SU-DHL-6 (cell line): ENCODE results near the gene POLR2I.

Source experiments
- H2AFZ ChIP-seq: fragments of 200-600 bp; sonication (generic); 2 replicates; pipeline ENCODE4 v1.6.1; 2014; ENCODE audit warnings: low read depth, mild to moderate bottlenecking, moderate library complexity, mixed read lengths, antibody characterized with exemption, low read length; ENCODE audit not compliant: severe bottlenecking
- H3F3A ChIP-seq: fragments of 200-600 bp; shearing (Covaris generic); 2 replicates; pipeline ENCODE4 v1.6.0; 2016; ENCODE audit warnings: antibody characterized with exemption, mild to moderate bottlenecking; ENCODE audit not compliant: insufficient read depth
- H3K27ac ChIP-seq: fragments of 200-600 bp; sonication (generic); 2 replicates; pipeline ENCODE4 v1.5.1; 2016; ENCODE audit warnings: low read depth, mild to moderate bottlenecking, low read length, moderate library complexity, mixed read lengths
- H3K27me3 ChIP-seq: fragments of 200-600 bp; sonication (generic), shearing (Covaris generic); 2 replicates; pipeline ENCODE4 v1.6.0; 2014; ENCODE audit warnings: mild to moderate bottlenecking, low read length
- H3K36me3 ChIP-seq: fragments of 200-600 bp; sonication (generic); 2 replicates; pipeline ENCODE4 v1.6.1; 2014; ENCODE audit warnings: mild to moderate bottlenecking, low read length, mixed read lengths
- H3K4me2 ChIP-seq: fragments of 300-600, 200-600 bp; shearing (Covaris generic), sonication (generic); 2 replicates; pipeline ENCODE4 v1.6.0; 2014; ENCODE audit warnings: low read length, low read depth, mild to moderate bottlenecking; ENCODE audit not compliant: poor library complexity, severe bottlenecking
- H3K4me3 ChIP-seq: fragments of 200-600 bp; sonication (generic); 2 replicates; pipeline ENCODE4 v1.5.1; 2014; ENCODE audit warnings: antibody characterized with exemption, low read length, mild to moderate bottlenecking, mixed read lengths; ENCODE audit not compliant: insufficient read depth, poor library complexity, severe bottlenecking
- H3K79me2 ChIP-seq: fragments of 200-600 bp; sonication (generic); 2 replicates; pipeline ENCODE4 v1.6.1; 2014; ENCODE audit warnings: mild to moderate bottlenecking, low read length, moderate library complexity; ENCODE audit not compliant: insufficient read depth
- H3K9ac ChIP-seq: fragments of 200-600 bp; sonication (generic); 2 replicates; pipeline ENCODE4 v1.7.0; 2014; ENCODE audit warnings: mild to moderate bottlenecking, low read length
- H3K9me2 ChIP-seq: fragments of 200-600 bp; sonication (generic); replicated peaks from 2 replicates; pipeline ENCODE4 v1.6.1; 2014; ENCODE audit warnings: low read length; ENCODE audit not compliant: insufficient read depth
- H3K9me3 ChIP-seq: fragments of 200-600 bp; sonication (generic); 2 replicates; pipeline ENCODE4 v1.6.1; 2014; ENCODE audit warnings: low read length, mixed read lengths; ENCODE audit not compliant: insufficient read depth
- H4K20me1 ChIP-seq: fragments of 200-600 bp; sonication (generic); 2 replicates; pipeline ENCODE4 v1.6.1; 2014; ENCODE audit warnings: low read depth, mild to moderate bottlenecking, antibody characterized with exemption, low read length, moderate library complexity, mixed read lengths
- EZH2phosphoT487 ChIP-seq: fragments of 200-600 bp; sonication (generic), shearing (Covaris generic); conservative IDR thresholded peaks from 2 replicates; pipeline ENCODE4 v1.6.1; 2018; ENCODE audit warnings: mild to moderate bottlenecking, antibody characterized with exemption, low read length, moderate library complexity, mixed read lengths
- TF ChIP-seq, protein P1 (sequence below): fragments of 200-600 bp; sonication (generic); IDR thresholded peaks from one replicate; pipeline ENCODE4 v1.5.1; 2017; ENCODE audit warnings: antibody characterized with exemption, mild to moderate bottlenecking, low read length, moderate library complexity; ENCODE audit not compliant: insufficient read depth, poor library complexity, severe bottlenecking

Gene POLR2I

DNA sequence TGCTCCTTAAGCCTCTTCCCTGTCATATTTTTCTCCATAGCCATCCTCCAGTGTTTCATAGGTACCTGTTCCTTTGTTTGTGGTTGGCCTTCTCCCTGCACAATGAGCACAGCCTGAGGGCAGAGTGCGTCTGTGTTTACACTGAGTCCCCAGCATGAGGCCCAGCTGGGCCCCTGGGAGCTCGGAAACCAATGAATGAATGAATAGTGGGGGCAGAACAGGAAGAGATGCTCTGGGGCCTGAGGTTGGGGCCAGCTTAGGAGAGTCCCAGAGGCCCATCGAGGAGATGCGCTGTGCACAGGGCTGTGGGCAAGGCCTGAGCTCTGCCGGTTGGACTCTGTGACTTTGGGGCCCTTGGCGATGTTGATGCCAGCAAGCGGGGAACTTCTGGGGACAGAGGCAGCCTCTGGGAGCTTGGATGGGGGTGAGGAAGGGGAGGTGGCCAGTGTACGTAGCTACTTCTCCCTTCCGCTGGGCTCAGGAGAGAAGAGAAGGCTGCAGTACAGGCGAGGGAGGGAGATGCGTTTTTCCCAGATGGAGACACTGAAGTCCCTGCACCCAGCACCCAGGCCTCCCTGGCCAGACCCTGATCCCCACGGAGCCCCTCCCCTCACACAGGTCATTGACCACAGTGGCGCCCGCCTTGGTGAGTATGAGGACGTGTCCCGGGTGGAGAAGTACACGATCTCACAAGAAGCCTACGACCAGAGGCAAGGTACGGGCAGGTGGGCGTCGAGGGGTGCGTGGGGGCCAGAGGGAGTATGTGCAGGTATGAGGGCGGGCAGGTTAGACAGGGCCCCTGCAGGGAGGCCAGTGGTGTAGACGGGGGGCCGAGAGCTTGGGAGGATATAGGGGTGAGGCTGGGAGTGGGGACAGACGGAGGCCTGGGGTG, 5.7 kb upstream of the POLR2I start:
- H3K9me2 ChIP-seq, result no peaks in the 10 kb centered on the region
- H3K27me3 ChIP-seq, result no peaks in the 10 kb centered on the region
- no peak overlapping the region for H3K4me2 ChIP-seq
- TF ChIP-seq, protein P1, sequence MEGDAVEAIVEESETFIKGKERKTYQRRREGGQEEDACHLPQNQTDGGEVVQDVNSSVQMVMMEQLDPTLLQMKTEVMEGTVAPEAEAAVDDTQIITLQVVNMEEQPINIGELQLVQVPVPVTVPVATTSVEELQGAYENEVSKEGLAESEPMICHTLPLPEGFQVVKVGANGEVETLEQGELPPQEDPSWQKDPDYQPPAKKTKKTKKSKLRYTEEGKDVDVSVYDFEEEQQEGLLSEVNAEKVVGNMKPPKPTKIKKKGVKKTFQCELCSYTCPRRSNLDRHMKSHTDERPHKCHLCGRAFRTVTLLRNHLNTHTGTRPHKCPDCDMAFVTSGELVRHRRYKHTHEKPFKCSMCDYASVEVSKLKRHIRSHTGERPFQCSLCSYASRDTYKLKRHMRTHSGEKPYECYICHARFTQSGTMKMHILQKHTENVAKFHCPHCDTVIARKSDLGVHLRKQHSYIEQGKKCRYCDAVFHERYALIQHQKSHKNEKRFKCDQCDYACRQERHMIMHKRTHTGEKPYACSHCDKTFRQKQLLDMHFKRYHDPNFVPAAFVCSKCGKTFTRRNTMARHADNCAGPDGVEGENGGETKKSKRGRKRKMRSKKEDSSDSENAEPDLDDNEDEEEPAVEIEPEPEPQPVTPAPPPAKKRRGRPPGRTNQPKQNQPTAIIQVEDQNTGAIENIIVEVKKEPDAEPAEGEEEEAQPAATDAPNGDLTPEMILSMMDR, result no peak
- no peak for TF ChIP-seq EZH2phosphoT487
- H3K9me3 ChIP-seq, result no peaks in the 10 kb centered on the region
- H3K27ac ChIP-seq, result no peak overlapping the region
- peaks cover 12% of the 10 kb centered on the region for H3K79me2 ChIP-seq
- H3K9ac ChIP-seq, result no peak overlapping the region
- no peaks in the 10 kb centered on the region for H4K20me1 ChIP-seq
- H3K4me3 ChIP-seq, result no peak overlapping the region
- H3F3A ChIP-seq, result no peaks in the 10 kb centered on the region
- H3K36me3 ChIP-seq, result no peaks in the 10 kb centered on the region
- H2AFZ ChIP-seq, result no peak overlapping the region

DNA sequence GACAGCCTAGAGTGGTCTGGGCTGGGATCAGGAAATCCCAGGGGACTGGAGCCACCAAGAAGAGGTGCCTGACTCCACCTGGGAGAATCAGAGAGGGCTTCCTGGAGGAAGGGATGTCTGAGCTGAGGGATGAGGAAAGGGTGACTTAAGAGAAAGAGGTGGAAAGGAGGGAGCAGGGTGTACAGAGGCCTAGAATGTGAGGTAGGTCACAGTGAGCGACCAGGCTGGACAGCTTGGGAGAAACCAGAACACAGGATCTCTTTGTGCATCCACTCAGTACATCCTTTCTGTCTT, 1.6 kb upstream of the POLR2I start:
- Histone ChIP-seq H3K9ac (peak overlapping the region; percentile 88), H3K36me3 (no peaks in the 10 kb centered on the region), H3K4me2 (peak overlapping the region; percentile 76), H3K4me3 (peak overlapping the region; percentile 88), H3K27ac (0 out of 2 replicates have a peak overlapping the region, but pooled peaks have one; percentile 77), H3F3A (0 out of 2 replicates have a peak, but pooled peaks cover 2% of the 10 kb centered on the region), H2AFZ (no peak overlapping the region), H3K9me3 (no peaks in the 10 kb centered on the region), H4K20me1 (no peaks in the 10 kb centered on the region), H3K79me2 (peaks cover 20% of the 10 kb centered on the region), H3K27me3 (no peaks in the 10 kb centered on the region), H3K9me2 (no peaks in the 10 kb centered on the region)
- TF ChIP-seq EZH2phosphoT487, result no peak
- TF ChIP-seq, protein P1, result no peak

DNA sequence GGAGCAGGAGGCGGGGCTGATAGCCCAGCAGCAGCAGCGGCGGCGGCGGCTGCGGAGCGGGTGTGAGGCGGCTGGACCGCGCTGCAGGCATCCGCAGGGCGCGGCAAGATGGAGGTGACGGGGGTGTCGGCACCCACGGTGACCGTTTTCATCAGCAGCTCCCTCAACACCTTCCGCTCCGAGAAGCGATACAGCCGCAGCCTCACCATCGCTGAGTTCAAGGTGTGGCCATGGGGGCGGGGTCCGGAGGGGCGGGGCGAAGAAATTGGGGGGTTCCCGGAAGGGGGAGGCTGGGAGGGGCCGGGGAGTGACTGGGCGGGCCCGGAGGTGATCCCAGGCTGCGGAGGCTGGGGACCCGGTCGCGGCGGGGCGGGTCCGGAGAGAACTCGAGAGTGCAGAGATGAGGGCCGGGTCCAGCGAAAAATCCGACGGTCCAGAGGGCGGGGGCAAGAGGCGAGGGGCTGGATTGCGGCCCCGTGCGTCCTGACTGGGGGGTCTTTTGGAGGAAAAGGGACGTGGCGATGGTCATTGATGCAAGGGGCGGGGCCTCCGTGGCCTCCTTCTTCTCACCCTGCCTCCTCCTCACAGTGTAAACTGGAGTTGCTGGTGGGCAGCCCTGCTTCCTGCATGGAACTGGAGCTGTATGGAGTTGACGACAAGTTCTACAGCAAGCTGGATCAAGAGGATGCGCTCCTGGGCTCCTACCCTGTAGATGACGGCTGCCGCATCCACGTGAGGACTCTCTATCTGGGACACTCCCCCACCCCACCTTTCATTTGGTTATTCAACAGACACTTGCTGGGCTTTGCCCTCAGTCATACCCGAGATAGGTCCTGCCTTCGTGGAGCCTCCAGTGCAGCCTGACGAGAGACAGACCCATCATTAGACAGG, 1.0 kb upstream of the POLR2I start, which contains the start of gene TBCB:
TSS of gene TBCB (plus strand) at position 16 of the 891 bp plus-strand sequence. CDS start at position 109, 93 bp downstream.
- Histone ChIP-seq H3K9me3 (no peaks in the 10 kb centered on the region), H3K9me2 (no peaks in the 10 kb centered on the region), H3K79me2 (peaks cover 20% of the 10 kb centered on the region), H3K36me3 (no peaks in the 10 kb centered on the region), H3K4me2 (peak within 1 kb of the TSS; percentile 76), H3K27me3 (no peaks in the 10 kb centered on the region), H2AFZ (peak within 1 kb of the TSS; percentile 67), H3F3A (0 out of 2 replicates have a peak, but pooled peaks cover 2% of the 10 kb centered on the region), H3K4me3 (peak within 1 kb of the TSS; percentile 95), H3K9ac (peak within 1 kb of the TSS; percentile 88), H4K20me1 (no peaks in the 10 kb centered on the region), H3K27ac (peak within 1 kb of the TSS; percentile 77)
- no peak for TF ChIP-seq EZH2phosphoT487
- TF ChIP-seq, protein P1, result no peak
